ENCODE data around the gene MXD3. TPM values are rescaled to one million over a fixed set of nuclear protein-coding genes. Genes with fewer than 3 reads are reported as not detected.

Gene MXD3
- total RNA-seq, 1 donor from 2014 or later = 31.1 TPM

- Histone ChIP-seq H3K4me2 (no peak overlapping the region), H3K79me2 (ENCODE audit: low read depth) (no peaks in the 10 kb centered on the region), H3K4me1 (no peaks in the 10 kb centered on the region), H3K27me3 (no peaks in the 10 kb centered on the region), H3K27ac (no peak overlapping the region), H3K4me3 (no peak overlapping the region), H3K36me3 (no peaks in the 10 kb centered on the region), H3K9ac (no peak overlapping the region), H3F3A (ENCODE audit: low read depth) (no peaks in the 10 kb centered on the region), H2AFZ (replicated peaks) (no peak overlapping the region), H4K20me1 (ENCODE audit: low read depth) (no peaks in the 10 kb centered on the region), H3K9me3 (ENCODE audit: low read depth) (no peaks in the 10 kb centered on the region)
- peaks cover 4% of the 10 kb centered on the region for H3K4me1 Mint-ChIP-seq
- TF ChIP-seq EZH2phosphoT487 (IDR thresholded peaks at IDR 0.05) (no peak), CTCF (IDR thresholded peaks at IDR 0.05) (no peak), EZH2 (IDR thresholded peaks at IDR 0.05) (no peak)
- peaks cover 7% of the 10 kb centered on the region for H3K9me3 Mint-ChIP-seq
- DNase-seq (ENCODE audit: low spot score) = no peak
- peaks cover 7% of the 10 kb centered on the region for H3K36me3 Mint-ChIP-seq
- H3K27me3 Mint-ChIP-seq (ENCODE audit: insufficient read depth, low read depth) = peaks cover 5% of the 10 kb centered on the region
- no peak overlapping the region for H3K4me3 Mint-ChIP-seq
- H3K27ac Mint-ChIP-seq = no peak overlapping the region
Observed at GRCh38 chr5:177319913-177320588, 8.4 kb upstream of the MXD3 start.

- TF ChIP-seq EZH2phosphoT487 (IDR thresholded peaks at IDR 0.05) (no peak), CTCF (IDR thresholded peaks at IDR 0.05) (peak; percentile 95)
- Histone ChIP-seq H3K27me3 (no peaks in the 10 kb centered on the region), H2AFZ (replicated peaks) (no peak overlapping the region), H3K4me1 (no peaks in the 10 kb centered on the region), H3K4me3 (no peak overlapping the region), H3K79me2 (ENCODE audit: low read depth) (no peaks in the 10 kb centered on the region), H4K20me1 (ENCODE audit: low read depth) (no peaks in the 10 kb centered on the region), H3F3A (ENCODE audit: low read depth) (peaks cover 8% of the 10 kb centered on the region), H3K27ac (no peak overlapping the region), H3K4me2 (no peak overlapping the region), H3K36me3 (no peaks in the 10 kb centered on the region), H3K9me3 (ENCODE audit: low read depth) (no peaks in the 10 kb centered on the region), H3K9ac (no peak overlapping the region)
- Mint-ChIP-seq H3K27me3 (ENCODE audit: insufficient read depth, low read depth) (peaks cover 7% of the 10 kb centered on the region), H3K9me3 (peaks cover 7% of the 10 kb centered on the region), H3K4me1 (peaks cover 15% of the 10 kb centered on the region), H3K27ac (peak overlapping the region; percentile 9), H3K36me3 (peaks cover 3% of the 10 kb centered on the region), H3K4me3 (no peak overlapping the region)
- peak; percentile 78 for DNase-seq (ENCODE audit: low spot score)
Observed at GRCh38 chr5:177317959-177318377, 6.3 kb upstream of the MXD3 start.

- peaks cover 22% of the 10 kb centered on the region for H3F3A ChIP-seq (ENCODE audit: low read depth)
- no peak overlapping the region for H2AFZ ChIP-seq (replicated peaks)
- no peaks in the 10 kb centered on the region for H3K36me3 ChIP-seq
- H4K20me1 ChIP-seq (ENCODE audit: low read depth) = peaks cover 1% of the 10 kb centered on the region
- Mint-ChIP-seq H3K27ac (no peak overlapping the region), H3K4me1 (peaks cover 21% of the 10 kb centered on the region), H3K9me3 (peaks cover 5% of the 10 kb centered on the region), H3K4me3 (no peak overlapping the region), H3K36me3 (peaks cover under 1% of the 10 kb centered on the region), H3K27me3 (ENCODE audit: insufficient read depth, low read depth) (peaks cover 11% of the 10 kb centered on the region)
- H3K4me3 ChIP-seq = no peak overlapping the region
- H3K27me3 ChIP-seq = peaks cover under 1% of the 10 kb centered on the region
- H3K4me1 ChIP-seq = peaks cover 1% of the 10 kb centered on the region
- no peak overlapping the region for H3K27ac ChIP-seq
- no peaks in the 10 kb centered on the region for H3K79me2 ChIP-seq (ENCODE audit: low read depth)
- H3K9ac ChIP-seq = no peak overlapping the region
- TF ChIP-seq EZH2 (IDR thresholded peaks at IDR 0.05) = no peak
- no peak for TF ChIP-seq EZH2phosphoT487 (IDR thresholded peaks at IDR 0.05)
- no peaks in the 10 kb centered on the region for H3K9me3 ChIP-seq (ENCODE audit: low read depth)
- H3K4me2 ChIP-seq = no peak overlapping the region
- DNase-seq (ENCODE audit: low spot score) = no peak
Observed at GRCh38 chr5:177316005-177316404, 4.3 kb upstream of the MXD3 start.

- no peak for DNase-seq (ENCODE audit: low spot score)
- Mint-ChIP-seq H3K4me1 (peaks cover 26% of the 10 kb centered on the region), H3K4me3 (no peak overlapping the region), H3K9me3 (peaks cover 4% of the 10 kb centered on the region), H3K36me3 (no peaks in the 10 kb centered on the region), H3K27ac (no peak overlapping the region), H3K27me3 (ENCODE audit: insufficient read depth, low read depth) (peaks cover 11% of the 10 kb centered on the region)
- Histone ChIP-seq H2AFZ (replicated peaks) (no peak overlapping the region), H3K27ac (no peak overlapping the region), H4K20me1 (ENCODE audit: low read depth) (peaks cover 7% of the 10 kb centered on the region), H3K36me3 (no peaks in the 10 kb centered on the region), H3K79me2 (ENCODE audit: low read depth) (no peaks in the 10 kb centered on the region), H3K9ac (no peak overlapping the region), H3K4me3 (no peak overlapping the region), H3K27me3 (peaks cover 3% of the 10 kb centered on the region), H3K4me1 (peaks cover 6% of the 10 kb centered on the region), H3K9me3 (ENCODE audit: low read depth) (no peaks in the 10 kb centered on the region), H3K4me2 (no peak overlapping the region), H3F3A (ENCODE audit: low read depth) (peaks cover 22% of the 10 kb centered on the region)
- TF ChIP-seq CTCF (IDR thresholded peaks at IDR 0.05) (no peak), EZH2 (IDR thresholded peaks at IDR 0.05) (no peak), EZH2phosphoT487 (IDR thresholded peaks at IDR 0.05) (no peak)
Observed at GRCh38 chr5:177315411-177315810, 3.7 kb upstream of the MXD3 start.

Measured in neural progenitor cell (in vitro differentiated cells).